Tibial nerve (tissue), 4 donors: ENCODE results near the gene LPO. TPM values are rescaled to one million over a fixed set of nuclear protein-coding genes. Genes with fewer than 3 reads are reported as not detected.

Experiments used
- DNase-seq, 2 donors: peaks; one replicate each; pipeline ENCODE4 v3.0.0-alpha.2; 2019; ENCODE audit warnings: low spot score in 2 of 2
- H3K27ac ChIP-seq, 4 donors: fragments of 200-600 bp; sonication (generic) in 3 of 4; one replicate each; pipeline ENCODE4 v1.5.1; 2017 to 2019; ENCODE audit warnings: mild to moderate bottlenecking in 1 of 4
- H3K27me3 ChIP-seq, 2 donors: fragments of 200-600 bp; sonication (generic) in 1 of 2; one replicate each; pipeline versions ENCODE4 v1.5.1 to v1.6.0; 2017 to 2019
- H3K36me3 ChIP-seq, 3 donors: fragments of 200-600 bp; sonication (generic); one replicate each; pipeline ENCODE4 v1.5.1; 2018 to 2019
- H3K4me1 ChIP-seq, 4 donors: fragments of 200-600 bp; sonication (generic) in 3 of 4; one replicate each; pipeline ENCODE4 v1.5.1; 2017 to 2019
- H3K4me3 ChIP-seq, 4 donors: fragments of 200-600 bp; sonication (generic) in 3 of 4; one replicate each; pipeline ENCODE4 v1.5.1; 2017 to 2019; ENCODE audit warnings: mild to moderate bottlenecking in 1 of 4, moderate library complexity in 1 of 4
- H3K9me3 ChIP-seq, 4 donors: fragments of 200-600 bp; sonication (generic) in 3 of 4; one replicate each; pipeline ENCODE4 v1.5.1; 2017 to 2019
- CTCF ChIP-seq, 5 experiments: fragments of 200-600 bp in 3 of 5; fragments of 450-650 bp in 2 of 5; sonication (generic) in 3 of 5; IDR thresholded peaks; one replicate each; pipeline ENCODE4 v1.5.1; 2016 to 2019; ENCODE audit warnings: antibody characterized with exemption in 5 of 5, mild to moderate bottlenecking in 3 of 5, moderate library complexity in 2 of 5
- EP300 ChIP-seq, 2 donors: sonication (generic); formaldehyde crosslinking; IDR thresholded peaks; one replicate each; pipeline ENCODE4 v1.6.1; 2017; ENCODE audit warnings: antibody characterized with exemption in 2 of 2, mild to moderate bottlenecking in 1 of 2
- POLR2A ChIP-seq, 2 donors: fragments of 450-650 bp; IDR thresholded peaks; one replicate each; pipeline ENCODE4 v1.6.1; 2017; ENCODE audit warnings: antibody characterized with exemption in 2 of 2, mild to moderate bottlenecking in 2 of 2, moderate library complexity in 2 of 2
- WGBS, 2 donors: methylation state at CpG; one replicate each; pipeline ENCODE4 v1.1.5; 2018; 5-methylcytosine and 5-hydroxymethylcytosine counted together
- total RNA-seq, 4 donors: library from RNA; depleted of rRNA; stranded (reverse); fragments of >200 nt; gene quantifications; one replicate each; pipeline ENCODE4 v1.1.0, GENCODE V29; 2016

The LPO gene
- total RNA-seq, 4 donors from 2014 or later: not detected

GRCh38 chr17:58271216-58271931 is 33.0 kb downstream of the LPO start:
- DNase-seq: peak in 1 of 2 donors; percentile 0
- Histone ChIP-seq H3K4me3 (no peak overlapping the region), H3K27me3 (peaks cover 0 to 3% of the 10 kb centered on the region in 2 donors), H3K36me3 (no peaks in the 10 kb centered on the region), H3K4me1 (no peaks in the 10 kb centered on the region), H3K9me3 (no peaks in the 10 kb centered on the region), H3K27ac (no peak overlapping the region)
- TF ChIP-seq CTCF (IDR thresholded peaks at IDR 0.05): no peak
- WGBS, 2 donors: 88 to 91% methylated on average over 21 of the region's 21 CpGs

GRCh38 chr17:58272367-58273280 is 34.2 kb downstream of the LPO start:
- TF ChIP-seq EP300 (IDR thresholded peaks at IDR 0.05): no peak
- no peak for TF ChIP-seq POLR2A (IDR thresholded peaks at IDR 0.05)
- no peak for TF ChIP-seq CTCF (IDR thresholded peaks at IDR 0.05)
- H3K9me3 ChIP-seq: no peaks in the 10 kb centered on the region
- H3K4me1 ChIP-seq: no peaks in the 10 kb centered on the region
- peaks cover 0 to 12% of the 10 kb centered on the region in 2 donors for H3K27me3 ChIP-seq
- 84 to 85% methylated on average over 11 to 12 of the region's 12 CpGs for WGBS, 2 donors
- no peaks in the 10 kb centered on the region for H3K36me3 ChIP-seq
- H3K27ac ChIP-seq: no peak overlapping the region
- no peak overlapping the region for H3K4me3 ChIP-seq
- DNase-seq: peak in 1 of 2 donors; percentile 2

DNA sequence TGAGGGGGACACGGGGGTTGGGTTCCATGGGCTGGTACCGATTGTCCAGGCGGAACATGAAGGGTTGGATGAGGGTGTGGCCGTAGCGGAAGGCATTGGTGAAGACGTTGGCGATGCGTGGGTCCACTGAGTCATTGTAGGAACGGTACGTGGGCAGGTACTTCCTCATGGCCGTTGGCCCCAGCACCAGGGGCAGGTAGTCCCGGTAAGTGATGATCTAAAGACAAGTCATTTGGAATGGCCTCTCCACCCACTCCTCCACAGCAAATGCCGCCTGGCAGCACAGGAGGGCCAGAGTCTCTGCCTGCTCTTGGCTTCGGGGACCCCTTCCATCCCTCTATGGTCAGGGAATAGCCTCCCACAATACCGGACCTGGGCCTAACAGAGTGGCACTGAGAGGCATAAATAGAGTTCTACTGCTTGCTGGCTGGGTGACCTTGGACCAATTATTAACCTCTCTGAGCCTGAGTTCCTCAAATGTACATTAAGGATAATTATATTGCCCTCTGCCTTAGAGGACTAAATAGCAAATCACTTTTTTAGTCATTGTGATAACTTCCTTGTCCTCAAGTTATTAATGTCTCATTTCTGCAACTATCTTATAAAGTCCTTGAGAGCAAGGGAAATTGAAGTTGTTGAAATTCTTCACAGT is 35.2 kb downstream of the LPO start:
- H3K36me3 ChIP-seq: no peaks in the 10 kb centered on the region
- H3K27ac ChIP-seq: no peak overlapping the region
- peaks cover 0 to 10% of the 10 kb centered on the region in 2 donors for H3K27me3 ChIP-seq
- TF ChIP-seq POLR2A (IDR thresholded peaks at IDR 0.05) (no peak), CTCF (IDR thresholded peaks at IDR 0.05) (no peak), EP300 (IDR thresholded peaks at IDR 0.05) (no peak)
- H3K4me3 ChIP-seq: no peak overlapping the region
- DNase-seq: no peak
- H3K9me3 ChIP-seq: no peaks in the 10 kb centered on the region
- WGBS, 2 donors: 77 to 82% methylated on average over 15 of the region's 15 CpGs
- H3K4me1 ChIP-seq: peaks cover 0 to 2% (median 0%) of the 10 kb centered on the region in 4 donors

DNA sequence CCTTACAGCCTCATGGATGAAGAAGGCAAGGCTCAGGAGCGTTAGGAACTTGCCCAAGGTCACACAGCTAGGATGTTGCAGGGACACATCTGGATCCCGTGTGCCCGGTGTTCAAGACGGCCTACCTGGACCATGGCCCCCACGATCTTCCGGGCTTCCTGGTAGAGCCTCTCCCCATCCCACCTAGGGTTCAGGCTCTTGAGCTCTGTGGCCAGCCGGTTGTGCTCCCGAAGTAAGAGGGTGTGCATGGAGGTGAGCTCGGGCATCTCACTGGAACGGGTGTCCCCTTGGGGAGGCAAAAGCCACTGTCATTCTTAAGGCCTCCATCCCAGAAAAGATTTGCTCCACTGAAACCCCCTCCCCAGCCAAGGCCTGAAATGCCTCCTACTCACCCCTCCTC is 37.0 kb downstream of the LPO start:
- Histone ChIP-seq H3K27ac (no peak overlapping the region), H3K36me3 (no peaks in the 10 kb centered on the region), H3K27me3 (peaks cover 0 to 25% of the 10 kb centered on the region in 2 donors), H3K9me3 (no peaks in the 10 kb centered on the region), H3K4me1 (peaks cover 0 to 12% (median 0%) of the 10 kb centered on the region in 4 donors), H3K4me3 (no peak overlapping the region)
- WGBS, 2 donors: 82% methylated on average over 10 of the region's 10 CpGs
- TF ChIP-seq EP300 (IDR thresholded peaks at IDR 0.05): no peak
- no peak for TF ChIP-seq POLR2A (IDR thresholded peaks at IDR 0.05)
- TF ChIP-seq CTCF (IDR thresholded peaks at IDR 0.05): no peak
- no peak for DNase-seq
